ENCODE measurements around the gene SLC17A6.

GRCh38 chr11:22405377-22405776 is 67.2 kb downstream of the SLC17A6 start:
- no peak for TF ChIP-seq RAD21 (conservative IDR thresholded peaks at IDR 0.05)
- TF ChIP-seq CTCF (IDR thresholded peaks at IDR 0.05; ENCODE audit: poor library complexity, severe bottlenecking) = no peak
- no peak for TF ChIP-seq POLR2AphosphoS5 (IDR thresholded peaks at IDR 0.05)

Data from neural cell (in vitro differentiated cells).